IPS-18c (cell line): Measurements from ENCODE around the gene DCTN2.
"Not testable (repeated sequence)": the region's sequence is repeated elsewhere in the genome, so short reads cannot be mapped to it uniquely, and the experiment has no call there.

ENCODE experiments used
- H3K4me3 ChIP-seq: 2 replicates; pipeline ENCODE4 v1.7.0; 2013; ENCODE audit warnings: low read depth, mild to moderate bottlenecking, low read length, moderate library complexity; ENCODE audit not compliant: insufficient read depth
- H3K9me3 ChIP-seq: one replicate; pipeline ENCODE4 v1.6.1; 2013; ENCODE audit warnings: mild to moderate bottlenecking, low read length, moderate library complexity; ENCODE audit not compliant: control insufficient read depth, insufficient read depth

The DCTN2 gene

GRCh38 chr12:57523706-57524614 lies 23.0 kb downstream of the DCTN2 start:
- Histone ChIP-seq H3K9me3 (no peaks in the 10 kb centered on the region), H3K4me3 (peak overlapping the region; percentile 83)

- Histone ChIP-seq H3K9me3 (no peaks in the 10 kb centered on the region), H3K4me3 (peak overlapping the region; percentile 83)
Measured at GRCh38 chr12:57522887-57523705, 23.9 kb downstream of the DCTN2 start.

GRCh38 chr12:57522011-57522886 lies 24.7 kb downstream of the DCTN2 start, which contains the start of gene MBD6:
MBD6 (plus strand) TSS chr12:57522824; CDS start chr12:57524304, 1,480 bp downstream.
- H3K9me3 ChIP-seq, result no peaks in the 10 kb centered on the region

GRCh38 chr12:57521525-57522010 lies 25.4 kb downstream of the DCTN2 start:
- H3K4me3 ChIP-seq, result peak overlapping the region; percentile 49

More at GRCh38 chr12:57522011-57522886, 24.7 kb downstream of the DCTN2 start, which contains the start of gene MBD6:
- peak within 1 kb of the TSS; percentile 83 for H3K4me3 ChIP-seq

GRCh38 chr12:57520053-57520818 lies 26.8 kb downstream of the DCTN2 start, which contains the start of gene DDIT3:
DDIT3 (minus strand) TSS chr12:57520514; CDS start chr12:57517406, 3,108 bp downstream.
- Histone ChIP-seq H3K4me3 (peak within 1 kb of the TSS; percentile 83), H3K9me3 (no peaks in the 10 kb centered on the region)

More at GRCh38 chr12:57521525-57522010, 25.4 kb downstream of the DCTN2 start:
- H3K9me3 ChIP-seq, result no peaks in the 10 kb centered on the region

- no peaks in the 10 kb centered on the region for H3K9me3 ChIP-seq
- peak overlapping the region; percentile 83 for H3K4me3 ChIP-seq
Measured at GRCh38 chr12:57519796-57520052, 27.3 kb downstream of the DCTN2 start.

GRCh38 chr12:57518920-57519795 lies 27.8 kb downstream of the DCTN2 start:
- Histone ChIP-seq H3K9me3 (no peaks in the 10 kb centered on the region), H3K4me3 (peak overlapping the region; percentile 83)

GRCh38 chr12:57518176-57518919 lies 28.6 kb downstream of the DCTN2 start:
- H3K9me3 ChIP-seq, result no peaks in the 10 kb centered on the region
- H3K4me3 ChIP-seq, result no peak overlapping the region

- not testable (repeated sequence) for H3K4me3 ChIP-seq, H3K9me3 ChIP-seq
Measured at GRCh38 chr12:57517718-57518117, 29.3 kb downstream of the DCTN2 start.

GRCh38 chr12:57517187-57517586 lies 29.8 kb downstream of the DCTN2 start:
- Histone ChIP-seq H3K9me3 (no peaks in the 10 kb centered on the region), H3K4me3 (no peak overlapping the region)

- no peak overlapping the region for H3K4me3 ChIP-seq
Measured at GRCh38 chr12:57516617-57517153, 30.3 kb downstream of the DCTN2 start.

GRCh38 chr12:57515934-57516541 lies 31.0 kb downstream of the DCTN2 start:
- H3K4me3 ChIP-seq, result no peak overlapping the region
- H3K9me3 ChIP-seq, result no peaks in the 10 kb centered on the region

More at GRCh38 chr12:57516617-57517153, 30.3 kb downstream of the DCTN2 start:
- no peaks in the 10 kb centered on the region for H3K9me3 ChIP-seq

GRCh38 chr12:57515408-57515933 lies 31.5 kb downstream of the DCTN2 start:
- H3K9me3 ChIP-seq, result no peaks in the 10 kb centered on the region

More at GRCh38 chr12:57515408-57515933, 31.5 kb downstream of the DCTN2 start:
- no peak overlapping the region for H3K4me3 ChIP-seq
